Peyer's patch (tissue), 4 donors: ENCODE data around the gene ABCA7. TPM values are rescaled to one million over a fixed set of nuclear protein-coding genes. Genes with fewer than 3 reads are reported as not detected.

Experiments used
- DNase-seq, 3 donors: peaks; one replicate each; pipeline ENCODE4 v3.0.0-alpha.2; 2017 to 2019
- H3K27ac ChIP-seq, 4 donors: fragments of 200-600 bp; sonication (generic); one replicate each; pipeline ENCODE4 v1.5.1; 2016 to 2019
- H3K27me3 ChIP-seq, 2 donors: fragments of 200-600 bp; sonication (generic); one replicate each; pipeline ENCODE4 v1.5.1; 2019
- H3K36me3 ChIP-seq, 3 donors: fragments of 200-600 bp; sonication (generic); one replicate each; pipeline ENCODE4 v1.5.1; 2016 to 2019
- H3K4me1 ChIP-seq, 4 donors: fragments of 200-600 bp; sonication (generic); one replicate each; pipeline ENCODE4 v1.5.1; 2016 to 2019
- H3K4me3 ChIP-seq, 4 donors: fragments of 200-600 bp; sonication (generic); 1 replicate in 3 of 4; 2 replicates in 1 of 4; pipeline ENCODE4 v1.5.1; 2016 to 2019; ENCODE audit warnings: mild to moderate bottlenecking in 1 of 4
- H3K9me3 ChIP-seq, 4 donors: fragments of 200-600 bp; sonication (generic); one replicate each; pipeline ENCODE4 v1.5.1; 2016 to 2019; ENCODE audit warnings: mild to moderate bottlenecking in 1 of 4
- CTCF ChIP-seq, 6 experiments: fragments of 450-650 bp in 4 of 6; fragments of 200-600 bp in 2 of 6; sonication (generic) in 1 of 6; IDR thresholded peaks; one replicate each; pipeline ENCODE4 v1.5.1; 2017 to 2019; ENCODE audit warnings: antibody characterized with exemption in 6 of 6, mild to moderate bottlenecking in 3 of 6, moderate library complexity in 1 of 6
- POLR2A ChIP-seq, 2 donors: fragments of 450-650 bp; IDR thresholded peaks; one replicate each; pipeline ENCODE4 v1.5.1; 2017; ENCODE audit warnings: antibody characterized with exemption in 2 of 2, mild to moderate bottlenecking in 2 of 2, moderate library complexity in 2 of 2
- total RNA-seq, 4 donors: library from RNA; depleted of rRNA; stranded (reverse); fragments of >200 nt; gene quantifications; one replicate each; pipeline ENCODE4 v1.1.0, GENCODE V29; 2016

The ABCA7 gene
- total RNA-seq, result 100 to 1,000 TPM in 1 of 4 donors, 10 to 100 TPM in 3; 30.1 to 162 (median 72.1) TPM

- Histone ChIP-seq H3K27me3 (no peaks in the 10 kb centered on the region), H3K27ac (peak within 1 kb of the TSS; percentile 42 to 88 (median 64)), H3K9me3 (no peaks in the 10 kb centered on the region), H3K4me3 (peak within 1 kb of the TSS; percentile 47 to 67 (median 60)), H3K36me3 (peaks cover 0 to 9% (median 0%) of the 10 kb centered on the region in 3 donors), H3K4me1 (peaks cover 3 to 46% (median 21%) of the 10 kb centered on the region in 4 donors)
- peak; percentile 97 to 100 (median 100) for DNase-seq
- TF ChIP-seq POLR2A (IDR thresholded peaks at IDR 0.05) (peak; percentile 53 to 82), CTCF (IDR thresholded peaks at IDR 0.05) (peak in 1 of 6 experiments; percentile 21)
These were observed at the start of gene ABCA7 for GRCh38 chr19:1039646-1040475. ABCA7 (plus strand) TSS chr19:1040107; CDS start chr19:1041362, 1,255 bp downstream.

GRCh38 chr19:990119-990571, 49.8 kb upstream of the ABCA7 start:
- Histone ChIP-seq H3K4me1 (peaks cover 0 to 3% (median under 1%) of the 10 kb centered on the region in 4 donors), H3K4me3 (no peak overlapping the region), H3K27ac (no peak overlapping the region), H3K9me3 (no peaks in the 10 kb centered on the region), H3K36me3 (peaks cover 0 to 37% (median 0%) of the 10 kb centered on the region in 3 donors), H3K27me3 (no peaks in the 10 kb centered on the region)
- no peak for TF ChIP-seq CTCF (IDR thresholded peaks at IDR 0.05)
- no peak for TF ChIP-seq POLR2A (IDR thresholded peaks at IDR 0.05)
- DNase-seq, result no peak

- no peak for TF ChIP-seq CTCF (IDR thresholded peaks at IDR 0.05)
- no peak for TF ChIP-seq POLR2A (IDR thresholded peaks at IDR 0.05)
- H3K9me3 ChIP-seq, result no peaks in the 10 kb centered on the region
- no peak for DNase-seq
- H3K27me3 ChIP-seq, result peaks cover 0 to 1% of the 10 kb centered on the region in 2 donors
- no peak overlapping the region for H3K4me3 ChIP-seq
- H3K36me3 ChIP-seq, result peaks cover 0 to 37% (median 0%) of the 10 kb centered on the region in 3 donors
- no peaks in the 10 kb centered on the region for H3K4me1 ChIP-seq
- H3K27ac ChIP-seq, result no peak overlapping the region
These were observed 49.2 kb upstream of the ABCA7 start for GRCh38 chr19:990746-991145.

- Histone ChIP-seq H3K4me3 (no peak overlapping the region), H3K27ac (no peak overlapping the region), H3K27me3 (peaks cover 0 to 7% of the 10 kb centered on the region in 2 donors), H3K36me3 (peaks cover 0 to 37% (median 0%) of the 10 kb centered on the region in 3 donors), H3K4me1 (peaks cover 0 to 5% (median 3%) of the 10 kb centered on the region in 4 donors), H3K9me3 (no peaks in the 10 kb centered on the region)
- DNase-seq, result no peak
- TF ChIP-seq CTCF (IDR thresholded peaks at IDR 0.05) (no peak), POLR2A (IDR thresholded peaks at IDR 0.05) (no peak)
These were observed 48.6 kb upstream of the ABCA7 start for GRCh38 chr19:991174-991931.

- no peak overlapping the region for H3K4me3 ChIP-seq
- peaks cover 0 to 10% (median 4%) of the 10 kb centered on the region in 4 donors for H3K4me1 ChIP-seq
- no peak for TF ChIP-seq POLR2A (IDR thresholded peaks at IDR 0.05)
- no peak for TF ChIP-seq CTCF (IDR thresholded peaks at IDR 0.05)
- DNase-seq, result no peak
- peaks cover 0 to 9% of the 10 kb centered on the region in 2 donors for H3K27me3 ChIP-seq
- peaks cover 0 to 30% (median 0%) of the 10 kb centered on the region in 3 donors for H3K36me3 ChIP-seq
- no peaks in the 10 kb centered on the region for H3K9me3 ChIP-seq
- H3K27ac ChIP-seq, result no peak overlapping the region
These were observed 47.8 kb upstream of the ABCA7 start for GRCh38 chr19:991932-992669.
